Neural cell (in vitro differentiated cells): Measurements from ENCODE around the gene RPL7A. TPM values are rescaled to one million over a fixed set of nuclear protein-coding genes. Genes with fewer than 3 reads are reported as not detected.
A peak's percentile ranks its signal among the peaks of the same experiment; 100 is the strongest.
"Not testable (repeated sequence)": the region's sequence is repeated elsewhere in the genome, so short reads cannot be mapped to it uniquely, and the experiment has no call there.

ENCODE experiments used
- H2AFZ ChIP-seq: fragments of 200-600, 300-800 bp; sonication (generic), shearing (Covaris generic); 2 replicates; pipeline ENCODE4 v1.6.0; 2014; ENCODE audit warnings: low read depth, mild to moderate bottlenecking, antibody characterized with exemption, low read length, moderate library complexity
- H3F3A ChIP-seq: fragments of 200-600 bp; shearing (Covaris generic); 2 replicates; pipeline ENCODE4 v1.6.1; 2016; ENCODE audit warnings: mild to moderate bottlenecking, moderate library complexity, mixed read lengths, antibody characterized with exemption, low read length; ENCODE audit not compliant: insufficient read depth, poor library complexity, severe bottlenecking
- H3K27ac ChIP-seq: fragments of 200-600, 300-800 bp; sonication (generic), shearing (Covaris generic); 2 replicates; pipeline ENCODE4 v1.5.1; 2014; ENCODE audit warnings: mild to moderate bottlenecking, low read length, moderate library complexity
- H3K27me3 ChIP-seq: fragments of 300-800, 200-600 bp; sonication (generic), shearing (Covaris generic); 2 replicates; pipeline ENCODE4 v1.6.0; 2014; ENCODE audit warnings: mild to moderate bottlenecking, low read depth, low read length, moderate library complexity; ENCODE audit not compliant: insufficient read depth
- H3K36me3 ChIP-seq: fragments of 300-800, 200-600 bp; sonication (generic), shearing (Covaris generic); 2 replicates; pipeline ENCODE4 v1.5.1; 2014; ENCODE audit warnings: mild to moderate bottlenecking, antibody characterized with exemption, low read length, moderate library complexity; ENCODE audit not compliant: insufficient read depth
- H3K4me2 ChIP-seq: fragments of 300-800, 200-600 bp; sonication (generic), shearing (Covaris generic); 2 replicates; pipeline ENCODE4 v1.6.0; 2014; ENCODE audit warnings: mild to moderate bottlenecking, low read length
- H3K4me3 ChIP-seq: fragments of 300-800, 200-600 bp; sonication (generic), shearing (Covaris generic); 2 replicates; pipeline ENCODE4 v1.5.1; 2014; ENCODE audit warnings: mild to moderate bottlenecking, low read length, moderate library complexity
- H3K79me2 ChIP-seq: fragments of 200-600 bp; shearing (Covaris generic); replicated peaks from 2 replicates; pipeline ENCODE4 v1.6.0; 2014; ENCODE audit warnings: mild to moderate bottlenecking, low read length, moderate library complexity; ENCODE audit not compliant: insufficient read depth
- H3K9ac ChIP-seq: fragments of 300-800, 200-600 bp; sonication (generic), shearing (Covaris generic); 2 replicates; pipeline ENCODE4 v1.6.1; 2016; ENCODE audit warnings: mild to moderate bottlenecking, low read length, mixed read lengths
- H3K9me2 ChIP-seq: fragments of 200-600 bp; shearing (Covaris generic); 2 replicates; pipeline ENCODE4 v1.6.1; 2016; ENCODE audit warnings: mild to moderate bottlenecking, low read length, mixed read lengths; ENCODE audit not compliant: insufficient read depth
- H3K9me3 ChIP-seq: fragments of 200-600, 300-800 bp; sonication (generic), shearing (Covaris generic); 2 replicates; pipeline ENCODE4 v1.6.1; 2016; ENCODE audit warnings: mild to moderate bottlenecking, mixed run types, low read length, moderate library complexity, mixed read lengths
- H4K20me1 ChIP-seq: fragments of 200-600 bp; shearing (Covaris generic); 2 replicates; pipeline ENCODE4 v1.6.1; 2016; ENCODE audit warnings: mild to moderate bottlenecking, mixed run types; ENCODE audit not compliant: insufficient read depth
- CTCF ChIP-seq: fragments of 450-650 bp; IDR thresholded peaks from 2 replicates; pipeline ENCODE4 v1.5.1; 2014; ENCODE audit warnings: antibody characterized with exemption, mild to moderate bottlenecking, moderate library complexity; ENCODE audit not compliant: poor library complexity, severe bottlenecking
- EP300 ChIP-seq: fragments of 450-650 bp; conservative IDR thresholded peaks from 2 replicates; pipeline ENCODE4 v1.6.1; 2014; ENCODE audit warnings: antibody characterized with exemption, mild to moderate bottlenecking, moderate library complexity; ENCODE audit not compliant: poor library complexity, severe bottlenecking
- EZH2 ChIP-seq: fragments of 200-600, 300-800 bp; shearing (Covaris generic), sonication (generic); IDR thresholded peaks from 2 replicates; pipeline ENCODE4 v1.6.1; 2014; ENCODE audit warnings: antibody characterized with exemption, low read length, borderline replicate concordance, mild to moderate bottlenecking; ENCODE audit not compliant: insufficient read depth, poor library complexity, severe bottlenecking
- MXI1 ChIP-seq: fragments of 450-650 bp; conservative IDR thresholded peaks from 2 replicates; pipeline ENCODE4 v1.6.1; 2014; ENCODE audit warnings: antibody characterized with exemption, mild to moderate bottlenecking; ENCODE audit not compliant: poor library complexity, severe bottlenecking
- POLR2AphosphoS5 ChIP-seq: IDR thresholded peaks from 2 replicates; pipeline ENCODE4 v1.6.1; 2012
- RAD21 ChIP-seq: fragments of 450-650 bp; conservative IDR thresholded peaks from 2 replicates; pipeline ENCODE4 v1.6.1; 2014; ENCODE audit warnings: antibody characterized with exemption, mild to moderate bottlenecking, moderate library complexity
- SMC3 ChIP-seq: fragments of 450-650 bp; conservative IDR thresholded peaks from 2 replicates; pipeline ENCODE4 v1.6.1; 2014; ENCODE audit warnings: antibody characterized with exemption, mild to moderate bottlenecking, moderate library complexity; ENCODE audit not compliant: poor library complexity
- polyA plus RNA-seq: library from polyadenylated mRNA; depleted of rRNA; stranded (reverse); fragments of >200 nt; gene quantifications from 2 replicates; pipeline ENCODE4 v1.2.3, GENCODE V29; 2014

RPL7A gene
- polyA plus RNA-seq, 1 donor from 2014 or later: 1,987 TPM

- no peak overlapping the region for H3K9ac ChIP-seq
- no peak overlapping the region for H3K4me2 ChIP-seq
- H2AFZ ChIP-seq: no peak overlapping the region
- H3K27me3 ChIP-seq: no peaks in the 10 kb centered on the region
- TF ChIP-seq RAD21 (no peak), MXI1 (no peak), EZH2 (no peak)
- H3K36me3 ChIP-seq: no peaks in the 10 kb centered on the region
- no peaks in the 10 kb centered on the region for H3K9me2 ChIP-seq
- no peaks in the 10 kb centered on the region for H3K9me3 ChIP-seq
- H3K4me3 ChIP-seq: no peak overlapping the region
- no peak overlapping the region for H3K27ac ChIP-seq
- no peaks in the 10 kb centered on the region for H3K79me2 ChIP-seq
- no peaks in the 10 kb centered on the region for H4K20me1 ChIP-seq
- no peaks in the 10 kb centered on the region for H3F3A ChIP-seq
Observed at GRCh38 chr9:133323991-133324703, 23.9 kb upstream of the RPL7A start.

- H3K9me2 ChIP-seq, H3K9me3 ChIP-seq, H3K27me3 ChIP-seq, H3K9ac ChIP-seq, H4K20me1 ChIP-seq, H3K36me3 ChIP-seq, H3K4me2 ChIP-seq, H3K4me3 ChIP-seq, H2AFZ ChIP-seq, H3K27ac ChIP-seq, H3F3A ChIP-seq, H3K79me2 ChIP-seq: not testable (repeated sequence)
Observed at GRCh38 chr9:133327021-133327420, 21.0 kb upstream of the RPL7A start.

- Histone ChIP-seq H4K20me1 (no peaks in the 10 kb centered on the region), H2AFZ (no peak overlapping the region), H3F3A (no peaks in the 10 kb centered on the region), H3K27ac (no peak overlapping the region), H3K9ac (no peak overlapping the region), H3K27me3 (no peaks in the 10 kb centered on the region), H3K36me3 (no peaks in the 10 kb centered on the region), H3K9me3 (no peaks in the 10 kb centered on the region), H3K4me3 (no peak overlapping the region), H3K4me2 (no peak overlapping the region), H3K79me2 (no peaks in the 10 kb centered on the region), H3K9me2 (no peaks in the 10 kb centered on the region)
- TF ChIP-seq POLR2AphosphoS5 (no peak), EZH2 (no peak), MXI1 (no peak), SMC3 (no peak), EP300 (no peak)
Observed at GRCh38 chr9:133327834-133328484, 20.1 kb upstream of the RPL7A start.

- H3K79me2 ChIP-seq, H4K20me1 ChIP-seq, H3K9me3 ChIP-seq, H3K9ac ChIP-seq, H3K36me3 ChIP-seq, H3K27ac ChIP-seq, H3K9me2 ChIP-seq, H3K4me3 ChIP-seq, H3K4me2 ChIP-seq, H2AFZ ChIP-seq, H3F3A ChIP-seq, H3K27me3 ChIP-seq: not testable (repeated sequence)
- TF ChIP-seq CTCF: peak; percentile 30
Observed at GRCh38 chr9:133329306-133330156, 18.5 kb upstream of the RPL7A start.
